Measurements from ENCODE around the gene CRELD1. TPM values are rescaled to one million over a fixed set of nuclear protein-coding genes. Genes with fewer than 3 reads are reported as not detected.

The CRELD1 gene
- total and polyA plus RNA-seq, 9 of the 15 experiments (the other 6 are each of a cell fraction or from before 2014, with no cell fraction given), result 3.3 to 25.8 (median 16.5) TPM

GRCh38 chr3:9951962-9952805 is 18.6 kb downstream of the CRELD1 start, which contains the start of gene PRRT3 (continued):
- TF ChIP-seq EGR1 (conservative IDR thresholded peaks at IDR 0.05) (peak; percentile 46; the same call in 1 of the 2 replicates), PYGO2 (tag; IDR thresholded peaks at IDR 0.05) (no peak), SAFB2 (IDR thresholded peaks at IDR 0.05; ENCODE audit: borderline replicate concordance, low read depth, low read length, severe bottlenecking) (no peak), JUNB (CRISPR knock-in tag; conservative IDR thresholded peaks at IDR 0.05) (no peak)

- H2AFZ ChIP-seq (ENCODE audit: low read depth, low read length), result no peak overlapping the region
- peak overlapping the region in 1 of 2 experiments; percentile 69; a peak in 1 of 4 replicates for H3K9ac ChIP-seq (ENCODE audit: insufficient read depth in 1 of 2, low read depth in 2 of 2, low read length in 2 of 2)
- POLR2A ChIA-PET, result interaction anchor here (0.8 to 3.2 kb wide), 10 partner anchors 10 to 379 kb away, joined by 3 to 29 read pairs (median 4); partner anchors contain the start of gene EMC3
- CTCF ChIA-PET (ENCODE audit: low intra/inter-chr PET ratio), result no interaction called here
- peaks cover 27% of the 10 kb centered on the region in 2 experiments for H3K4me1 ChIP-seq (replicated peaks in 1 of 2; ENCODE audit: control insufficient read depth in 2 of 2, insufficient read depth in 2 of 2, low read length in 2 of 2)
- no peaks in the 10 kb centered on the region for H3K9me1 ChIP-seq (ENCODE audit: control insufficient read depth, insufficient read depth, low read length)
- in situ Hi-C loops (cut with MboI) (no loop called here), intact Hi-C loops (cut with micrococcal nuclease) (no loop called here)
- H3K36me3 ChIP-seq (ENCODE audit: control insufficient read depth, insufficient read depth, low read length), result no peaks in the 10 kb centered on the region
- no peaks in the 10 kb centered on the region for H3K9me3 ChIP-seq (replicated peaks; ENCODE audit: control insufficient read depth, insufficient read depth, low read depth, low read length)
- no peak overlapping the region for H3K27ac ChIP-seq (ENCODE audit: extremely low read depth, low read depth, low read length)
- no peaks in the 10 kb centered on the region for H4K20me1 ChIP-seq (replicated peaks; ENCODE audit: control insufficient read depth, insufficient read depth, low read length)
- 15% methylated on average over 12 of the region's 12 CpGs for WGBS (ENCODE audit: insufficient coverage, low coverage, missing lambda C conversion rate)
- peak in 2 of 4 experiments; percentile 65 to 70 for DNase-seq (ENCODE audit: extremely low read depth in 1 of 4, low spot score in 3 of 4)
- peak overlapping the region; percentile 28; the same call in 1 of the 2 replicates for H3K4me2 ChIP-seq (ENCODE audit: insufficient read depth, low read length)
- 0 out of 3 replicates have a peak, but pooled peaks have one; percentile 3 for ATAC-seq
- no peak overlapping the region for H3K4me3 ChIP-seq
- H3K79me2 ChIP-seq (ENCODE audit: control insufficient read depth, insufficient read depth, low read length), result no peaks in the 10 kb centered on the region
- peak; percentile 29 for FAIRE-seq
- no TSS peak for BruUV-seq (replicated peaks)
- no peaks in the 10 kb centered on the region for H3K27me3 ChIP-seq (ENCODE audit: control insufficient read depth in 2 of 2, insufficient read depth in 2 of 2, low read length in 2 of 2)
- TF ChIP-seq, protein P1, sequence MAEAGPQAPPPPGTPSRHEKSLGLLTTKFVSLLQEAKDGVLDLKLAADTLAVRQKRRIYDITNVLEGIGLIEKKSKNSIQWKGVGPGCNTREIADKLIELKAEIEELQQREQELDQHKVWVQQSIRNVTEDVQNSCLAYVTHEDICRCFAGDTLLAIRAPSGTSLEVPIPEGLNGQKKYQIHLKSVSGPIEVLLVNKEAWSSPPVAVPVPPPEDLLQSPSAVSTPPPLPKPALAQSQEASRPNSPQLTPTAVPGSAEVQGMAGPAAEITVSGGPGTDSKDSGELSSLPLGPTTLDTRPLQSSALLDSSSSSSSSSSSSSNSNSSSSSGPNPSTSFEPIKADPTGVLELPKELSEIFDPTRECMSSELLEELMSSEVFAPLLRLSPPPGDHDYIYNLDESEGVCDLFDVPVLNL (CRISPR knock-in tag; IDR thresholded peaks at IDR 0.05; ENCODE audit: low read depth), result peak; percentile 31; the same call in 1 of the 2 replicates
- TF ChIP-seq CTBP1 (IDR thresholded peaks at IDR 0.05; ENCODE audit: borderline replicate concordance) (peak; percentile 57; the same call in 1 of the 2 replicates), ZNF696 (CRISPR knock-in tag; conservative IDR thresholded peaks at IDR 0.05) (no peak), PHB2 (IDR thresholded peaks at IDR 0.05; ENCODE audit: low read depth) (no peak), DPF2 (IDR thresholded peaks at IDR 0.05) (peak; percentile 11; the same call in 1 of the 2 replicates), L3MBTL2 (IDR thresholded peaks at IDR 0.05) (0 out of 2 replicates have a peak, but pooled peaks have one; percentile 26), MITF (IDR thresholded peaks at IDR 0.05) (no peak), FOXJ3 (CRISPR knock-in tag; IDR thresholded peaks at IDR 0.05) (no peak), CHD2 (IDR thresholded peaks at IDR 0.05; ENCODE audit: low read depth, low read length) (no peak), GATA2 (CRISPR knock-in tag; IDR thresholded peaks at IDR 0.05) (no peak), ZNF583 (CRISPR knock-in tag; IDR thresholded peaks at IDR 0.05) (no peak), ZC3H11A (IDR thresholded peaks at IDR 0.05; ENCODE audit: low read depth, low read length) (no peak), NRF1 (conservative IDR thresholded peaks at IDR 0.05 in 1 of 2, IDR thresholded peaks at IDR 0.05 in 1 of 2) (peak; percentile 76 to 80), CC2D1A (IDR thresholded peaks at IDR 0.05) (0 out of 2 replicates have a peak, but pooled peaks have one; percentile 12), ELF4 (CRISPR knock-in tag; IDR thresholded peaks at IDR 0.05) (no peak)
- TF ChIP-seq, protein P2, sequence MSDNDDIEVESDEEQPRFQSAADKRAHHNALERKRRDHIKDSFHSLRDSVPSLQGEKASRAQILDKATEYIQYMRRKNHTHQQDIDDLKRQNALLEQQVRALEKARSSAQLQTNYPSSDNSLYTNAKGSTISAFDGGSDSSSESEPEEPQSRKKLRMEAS (CRISPR knock-in tag; IDR thresholded peaks at IDR 0.05), result peak; percentile 56
Observed at GRCh38 chr3:9955067-9955502, 21.5 kb downstream of the CRELD1 start.
